A673 (cell line): Measurements from ENCODE around the gene LCE1F. TPM values are rescaled to one million over a fixed set of nuclear protein-coding genes. Genes with fewer than 3 reads are reported as not detected.

Source experiments
- BruUV-seq: library from RNA; stranded (reverse); fragments of 400-500 nt; replicated peaks from 2 replicates; lab custom pipeline; 2021; lab: Mats Ljungman, UMichigan
- CTCF ChIA-PET: fragments of 300-600 bp; sonication (Branson Sonifier 250); formaldehyde crosslinking; loops from one replicate; lab custom pipeline; 2022; ENCODE audit warnings: antibody characterized with exemption; lab: Charles Lee
- POLR2A ChIA-PET: fragments of 300-600 bp; sonication (Branson Sonifier 250); formaldehyde crosslinking; loops from one replicate; lab custom pipeline; 2022; ENCODE audit warnings: antibody characterized with exemption; ENCODE audit not compliant: low non-redundant PET; lab: Charles Lee
- DNase-seq: peaks from one replicate; pipeline ENCODE4 v3.0.0-alpha.2; 2015; ENCODE audit warnings: low spot score
- H3K27ac ChIP-seq: fragments of 200-600 bp; sonication (generic); 2 replicates; pipeline ENCODE4 v1.5.1; 2016; ENCODE audit warnings: mixed run types, low read depth, mild to moderate bottlenecking, mixed read lengths, antibody characterized with exemption, low read length; ENCODE audit not compliant: poor library complexity, severe bottlenecking
- H3K27me3 ChIP-seq: fragments of 200-600 bp; sonication (generic); replicated peaks from 2 replicates; pipeline ENCODE4 v1.6.1; 2017; ENCODE audit warnings: mixed run types, low read depth, mild to moderate bottlenecking, mixed read lengths, antibody characterized with exemption, low read length; ENCODE audit not compliant: insufficient read depth, poor library complexity
- H3K36me3 ChIP-seq: fragments of 200-600 bp; sonication (generic); 2 replicates; pipeline ENCODE4 v1.6.1; 2016; ENCODE audit warnings: mixed run types, mild to moderate bottlenecking, mixed read lengths, antibody characterized with exemption, low read length; ENCODE audit not compliant: insufficient read depth, poor library complexity, severe bottlenecking
- H3K4me1 ChIP-seq: fragments of 200-600 bp; sonication (generic); 2 replicates; pipeline ENCODE4 v1.6.1; 2017; ENCODE audit warnings: mixed run types, mild to moderate bottlenecking, mixed read lengths, antibody characterized with exemption, low read length; ENCODE audit not compliant: insufficient read depth, poor library complexity, severe bottlenecking
- H3K4me3 ChIP-seq: fragments of 200-600 bp; sonication (generic); 2 replicates; pipeline ENCODE4 v1.5.1; 2016; ENCODE audit warnings: low read depth, mixed run types, mild to moderate bottlenecking, mixed read lengths, low read length; ENCODE audit not compliant: poor library complexity, severe bottlenecking
- H3K9me3 ChIP-seq: fragments of 200-600 bp; sonication (generic); 2 replicates; pipeline ENCODE4 v1.6.1; 2016; ENCODE audit warnings: mixed run types, low read depth, mild to moderate bottlenecking, mixed read lengths, antibody characterized with exemption, low read length; ENCODE audit not compliant: poor library complexity, severe bottlenecking
- EZH2 ChIP-seq: fragments of 200-600 bp; sonication (generic); IDR thresholded peaks from 2 replicates; pipeline ENCODE4 v1.6.1; 2017; ENCODE audit warnings: borderline replicate concordance, low read depth, mild to moderate bottlenecking, mixed read lengths, antibody characterized with exemption, low read length; ENCODE audit not compliant: poor library complexity, severe bottlenecking
- intact Hi-C: fragments of 100-400 bp; cut with micrococcal nuclease; formaldehyde crosslinking; loops from one replicate; pipeline ENCODE4 v1.10.0; 2022; ENCODE audit not compliant: unreplicated experiment
- total RNA-seq: library from RNA; stranded (reverse); gene quantifications from 2 replicates; pipeline ENCODE4 v1.2.3, GENCODE V29; 2021
- TF ChIP-seq, protein P1 (sequence below): fragments of 300-800, 200-600 bp; sonication (generic); conservative IDR thresholded peaks from 2 replicates; pipeline ENCODE4 v1.5.1; 2017; ENCODE audit warnings: low read depth, mild to moderate bottlenecking, antibody characterized with exemption, low read length, moderate library complexity, mixed read lengths

Gene LCE1F
- total RNA-seq, 1 experiment from 2014 or later = not detected

- TF ChIP-seq, protein P1, sequence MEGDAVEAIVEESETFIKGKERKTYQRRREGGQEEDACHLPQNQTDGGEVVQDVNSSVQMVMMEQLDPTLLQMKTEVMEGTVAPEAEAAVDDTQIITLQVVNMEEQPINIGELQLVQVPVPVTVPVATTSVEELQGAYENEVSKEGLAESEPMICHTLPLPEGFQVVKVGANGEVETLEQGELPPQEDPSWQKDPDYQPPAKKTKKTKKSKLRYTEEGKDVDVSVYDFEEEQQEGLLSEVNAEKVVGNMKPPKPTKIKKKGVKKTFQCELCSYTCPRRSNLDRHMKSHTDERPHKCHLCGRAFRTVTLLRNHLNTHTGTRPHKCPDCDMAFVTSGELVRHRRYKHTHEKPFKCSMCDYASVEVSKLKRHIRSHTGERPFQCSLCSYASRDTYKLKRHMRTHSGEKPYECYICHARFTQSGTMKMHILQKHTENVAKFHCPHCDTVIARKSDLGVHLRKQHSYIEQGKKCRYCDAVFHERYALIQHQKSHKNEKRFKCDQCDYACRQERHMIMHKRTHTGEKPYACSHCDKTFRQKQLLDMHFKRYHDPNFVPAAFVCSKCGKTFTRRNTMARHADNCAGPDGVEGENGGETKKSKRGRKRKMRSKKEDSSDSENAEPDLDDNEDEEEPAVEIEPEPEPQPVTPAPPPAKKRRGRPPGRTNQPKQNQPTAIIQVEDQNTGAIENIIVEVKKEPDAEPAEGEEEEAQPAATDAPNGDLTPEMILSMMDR = no peak
- TF ChIP-seq EZH2 = no peak
- Histone ChIP-seq H3K36me3 (no peaks in the 10 kb centered on the region), H3K4me1 (no peaks in the 10 kb centered on the region), H3K9me3 (no peaks in the 10 kb centered on the region), H3K27me3 (peaks cover 54% of the 10 kb centered on the region), H3K4me3 (no peak overlapping the region), H3K27ac (no peak overlapping the region)
- ChIA-PET CTCF (no interaction called here), POLR2A (no interaction called here)
- BruUV-seq = no TSS peak
- DNase-seq = no peak
- intact Hi-C loops = no loop called here
Observed at GRCh38 chr1:152824964-152825363, 50.0 kb downstream of the LCE1F start.

Other genes with a start within 250 kb of the LCE1F start
- gene LCE3E, start 208.4 kb upstream of the LCE1F start, total RNA-seq = not detected in 2 replicates
- gene LCE3D, start 194.6 kb upstream of the LCE1F start, total RNA-seq = not detected in 2 replicates
- not detected in 2 replicates for gene LCE3C, start 174.9 kb upstream of the LCE1F start, total RNA-seq
- gene LCE3B, start 161.3 kb upstream of the LCE1F start, total RNA-seq = not detected in 2 replicates
- gene LCE3A, start 152.0 kb upstream of the LCE1F start, total RNA-seq = not detected in 2 replicates
- not detected in 2 replicates for gene LCE2D, start 111.8 kb upstream of the LCE1F start, total RNA-seq
- gene LCE2C, start 99.9 kb upstream of the LCE1F start, total RNA-seq = not detected in 2 replicates
- gene LCE2B, start 89.0 kb upstream of the LCE1F start, total RNA-seq = not detected in 2 replicates
- gene LCE2A, start 76.8 kb upstream of the LCE1F start, total RNA-seq = not detected in 2 replicates
- not detected in 2 replicates for gene LCE4A, start 67.0 kb upstream of the LCE1F start, total RNA-seq
- not detected in 2 replicates for gene KPRP, start 17.1 kb upstream of the LCE1F start, total RNA-seq
- not detected in 2 replicates for gene LCE1E, start 11.1 kb downstream of the LCE1F start, total RNA-seq
- not detected in 2 replicates for gene LCE1D, start 21.6 kb downstream of the LCE1F start, total RNA-seq
- not detected in 2 replicates for gene LCE1C, start 31.5 kb downstream of the LCE1F start, total RNA-seq
- gene LCE1B, start 36.8 kb downstream of the LCE1F start, total RNA-seq = not detected in 2 replicates
- not detected in 2 replicates for gene LCE1A, start 52.3 kb downstream of the LCE1F start, total RNA-seq
- not detected in 2 replicates for gene LCE6A, start 67.7 kb downstream of the LCE1F start, total RNA-seq
- gene LCE7A, start 84.9 kb downstream of the LCE1F start, total RNA-seq = not detected in 2 replicates
- gene SMCP, start 103.2 kb downstream of the LCE1F start, total RNA-seq = not detected in 2 replicates
- not detected in 2 replicates for gene IVL, start 133.4 kb downstream of the LCE1F start, total RNA-seq
- gene SPRR5, start 172.1 kb downstream of the LCE1F start, total RNA-seq = not detected in 2 replicates
- gene SPRR4, start 195.5 kb downstream of the LCE1F start, total RNA-seq = not detected in 2 replicates
- not detected in 2 replicates for gene SPRR1A, start 208.9 kb downstream of the LCE1F start, total RNA-seq
- not detected in 2 replicates for gene SPRR3, start 226.6 kb downstream of the LCE1F start, total RNA-seq